Natural killer cell (primary cell): ENCODE measurements around the gene PHKB. TPM values are rescaled to one million over a fixed set of nuclear protein-coding genes. Genes with fewer than 3 reads are reported as not detected.

Experiments
- ATAC-seq, 3 donors: fragments of 150-1000 bp in 2 of 3; fragments of 200-7000 bp in 1 of 3; cut with Tn5 transposase; 1 replicate in 1 of 3; 2 replicates in 2 of 3; pipeline ENCODE4 v1.10.0; 2021; ENCODE audit warnings: mild to moderate bottlenecking in 2 of 3, moderate library complexity in 2 of 3
- DNase-seq, 2 donors: peaks; one replicate each; pipeline versions ENCODE4 v3.0.0 to v3.0.0-alpha.2; 2013 to 2021; ENCODE audit warnings: mixed read lengths in 1 of 2
- H3K27ac ChIP-seq: one replicate; pipeline ENCODE4 v1.5.1; 2013; ENCODE audit warnings: mild to moderate bottlenecking, low read length
- H3K27me3 ChIP-seq: one replicate; pipeline ENCODE4 v1.6.1; 2013; ENCODE audit warnings: low read length; ENCODE audit not compliant: control insufficient read depth, insufficient read depth
- H3K36me3 ChIP-seq: one replicate; pipeline ENCODE4 v1.6.1; 2013; ENCODE audit warnings: low read length; ENCODE audit not compliant: control insufficient read depth, insufficient read depth
- H3K4me1 ChIP-seq: one replicate; pipeline ENCODE4 v1.6.1; 2013; ENCODE audit warnings: low read length; ENCODE audit not compliant: control insufficient read depth, insufficient read depth
- H3K4me3 ChIP-seq: one replicate; pipeline ENCODE4 v1.5.1; 2013; ENCODE audit warnings: low read length
- H3K9me3 ChIP-seq: one replicate; pipeline ENCODE4 v1.6.1; 2013; ENCODE audit warnings: low read length; ENCODE audit not compliant: control insufficient read depth, insufficient read depth
- H3K27ac Mint-ChIP-seq, 2 donors: one replicate each; pipeline ENCODE4 v1.8.0; 2022; ENCODE audit warnings: mild to moderate bottlenecking in 2 of 2, mixed read lengths in 2 of 2, moderate library complexity in 1 of 2
- H3K27me3 Mint-ChIP-seq, 2 donors: one replicate each; pipeline ENCODE4 v1.8.0; 2022; ENCODE audit warnings: low read depth in 2 of 2, mixed read lengths in 2 of 2
- H3K36me3 Mint-ChIP-seq: one replicate; pipeline ENCODE4 v1.8.0; 2022; ENCODE audit warnings: mixed read lengths
- H3K4me1 Mint-ChIP-seq, 2 donors: one replicate each; pipeline ENCODE4 v1.8.0; 2022; ENCODE audit warnings: mixed read lengths in 2 of 2
- H3K4me3 Mint-ChIP-seq: one replicate; pipeline ENCODE4 v1.8.0; 2022; ENCODE audit warnings: mild to moderate bottlenecking, moderate library complexity, mixed read lengths
- H3K9me3 Mint-ChIP-seq, 2 donors: one replicate each; pipeline ENCODE4 v1.8.0; 2022; ENCODE audit warnings: mixed read lengths in 2 of 2
- WGBS: methylation state at CpG from one replicate; pipeline ENCODE4 v1.1.7; 2013; ENCODE audit warnings: missing lambda C conversion rate; ENCODE audit not compliant: insufficient coverage; 5-methylcytosine and 5-hydroxymethylcytosine counted together
- intact Hi-C: fragments of 100-400 bp; cut with micrococcal nuclease; formaldehyde crosslinking; loops from one replicate; pipeline ENCODE4 v1.14.2; 2022
- total RNA-seq, 4 donors: library from RNA; stranded (reverse); fragments of 120-200 nt in 1 of 4; gene quantifications; one replicate each; pipeline versions ENCODE4 v1.2.3 to v1.2.4, GENCODE V29; 2013 to 2022
- TF ChIP-seq, protein P1 (sequence below): fragments of 200-600 bp; IDR thresholded peaks from one replicate; pipeline ENCODE4 v1.8.0; 2022; ENCODE audit warnings: antibody characterized with exemption

Gene PHKB
- total RNA-seq, 3 donors from 2014 or later (not counting 1 experiment from before 2014, with no cell fraction given), result 54.4 to 64.0 (median 58.5) TPM

- Mint-ChIP-seq H3K27me3 (no peaks in the 10 kb centered on the region), H3K9me3 (no peaks in the 10 kb centered on the region), H3K36me3 (no peaks in the 10 kb centered on the region), H3K27ac (no peak overlapping the region), H3K4me1 (peaks cover 17 to 20% of the 10 kb centered on the region in 2 donors), H3K4me3 (no peak overlapping the region)
- intact Hi-C loops, result no loop called here
- H3K27ac ChIP-seq, result no peak overlapping the region
- TF ChIP-seq, protein P1, sequence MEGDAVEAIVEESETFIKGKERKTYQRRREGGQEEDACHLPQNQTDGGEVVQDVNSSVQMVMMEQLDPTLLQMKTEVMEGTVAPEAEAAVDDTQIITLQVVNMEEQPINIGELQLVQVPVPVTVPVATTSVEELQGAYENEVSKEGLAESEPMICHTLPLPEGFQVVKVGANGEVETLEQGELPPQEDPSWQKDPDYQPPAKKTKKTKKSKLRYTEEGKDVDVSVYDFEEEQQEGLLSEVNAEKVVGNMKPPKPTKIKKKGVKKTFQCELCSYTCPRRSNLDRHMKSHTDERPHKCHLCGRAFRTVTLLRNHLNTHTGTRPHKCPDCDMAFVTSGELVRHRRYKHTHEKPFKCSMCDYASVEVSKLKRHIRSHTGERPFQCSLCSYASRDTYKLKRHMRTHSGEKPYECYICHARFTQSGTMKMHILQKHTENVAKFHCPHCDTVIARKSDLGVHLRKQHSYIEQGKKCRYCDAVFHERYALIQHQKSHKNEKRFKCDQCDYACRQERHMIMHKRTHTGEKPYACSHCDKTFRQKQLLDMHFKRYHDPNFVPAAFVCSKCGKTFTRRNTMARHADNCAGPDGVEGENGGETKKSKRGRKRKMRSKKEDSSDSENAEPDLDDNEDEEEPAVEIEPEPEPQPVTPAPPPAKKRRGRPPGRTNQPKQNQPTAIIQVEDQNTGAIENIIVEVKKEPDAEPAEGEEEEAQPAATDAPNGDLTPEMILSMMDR, result no peak
- ATAC-seq (no peak), DNase-seq (no peak)
- no peaks in the 10 kb centered on the region for H3K9me3 ChIP-seq
- H3K27me3 ChIP-seq, result no peaks in the 10 kb centered on the region
- H3K36me3 ChIP-seq, result no peaks in the 10 kb centered on the region
- WGBS, result 100% methylated on average over 2 of the region's 3 CpGs
- H3K4me3 ChIP-seq, result no peak overlapping the region
- no peaks in the 10 kb centered on the region for H3K4me1 ChIP-seq
These were observed 12.7 kb downstream of the PHKB start for GRCh38 chr16:47473792-47474191.

GRCh38 chr16:47475786-47476185 is 14.7 kb downstream of the PHKB start:
- ATAC-seq (no peak), DNase-seq (no peak)
- Histone ChIP-seq H3K4me1 (no peaks in the 10 kb centered on the region), H3K36me3 (no peaks in the 10 kb centered on the region), H3K4me3 (no peak overlapping the region), H3K9me3 (no peaks in the 10 kb centered on the region), H3K27ac (no peak overlapping the region), H3K27me3 (no peaks in the 10 kb centered on the region)
- Mint-ChIP-seq H3K27ac (no peak overlapping the region), H3K36me3 (no peaks in the 10 kb centered on the region), H3K4me3 (no peak overlapping the region), H3K4me1 (peaks cover 19 to 28% of the 10 kb centered on the region in 2 donors), H3K27me3 (no peaks in the 10 kb centered on the region), H3K9me3 (no peaks in the 10 kb centered on the region)
- intact Hi-C loops, result no loop called here
- TF ChIP-seq, protein P1, result no peak
- 94% methylated on average over 1 of the region's 1 CpG for WGBS

- Mint-ChIP-seq H3K27me3 (no peaks in the 10 kb centered on the region), H3K4me3 (no peak overlapping the region), H3K9me3 (no peaks in the 10 kb centered on the region), H3K4me1 (peaks cover 13 to 23% of the 10 kb centered on the region in 2 donors), H3K27ac (no peak overlapping the region), H3K36me3 (no peaks in the 10 kb centered on the region)
- ATAC-seq, result no peak
- no peak for DNase-seq
- TF ChIP-seq, protein P1, result no peak
- H3K9me3 ChIP-seq, result no peaks in the 10 kb centered on the region
- no peaks in the 10 kb centered on the region for H3K36me3 ChIP-seq
- H3K27me3 ChIP-seq, result no peaks in the 10 kb centered on the region
- no peaks in the 10 kb centered on the region for H3K4me1 ChIP-seq
- intact Hi-C loops, result no loop called here
- no peak overlapping the region for H3K4me3 ChIP-seq
- no peak overlapping the region for H3K27ac ChIP-seq
These were observed 15.7 kb downstream of the PHKB start for GRCh38 chr16:47476654-47477345.

- H3K4me1 Mint-ChIP-seq, result peaks cover 13 to 27% of the 10 kb centered on the region in 2 donors
- ATAC-seq (no peak), DNase-seq (no peak)
- no peaks in the 10 kb centered on the region for H3K4me1 ChIP-seq
- H3K36me3 ChIP-seq, result no peaks in the 10 kb centered on the region
- H3K9me3 ChIP-seq, result no peaks in the 10 kb centered on the region
- H3K4me3 Mint-ChIP-seq, result no peak overlapping the region
- no peaks in the 10 kb centered on the region for H3K27me3 ChIP-seq
- H3K27me3 Mint-ChIP-seq, result no peaks in the 10 kb centered on the region
- no CpG with 5 or more reads among the region's 1 CpG for WGBS
- H3K36me3 Mint-ChIP-seq, result no peaks in the 10 kb centered on the region
- H3K27ac ChIP-seq, result no peak overlapping the region
- intact Hi-C loops, result no loop called here
- H3K9me3 Mint-ChIP-seq, result no peaks in the 10 kb centered on the region
- H3K4me3 ChIP-seq, result no peak overlapping the region
- H3K27ac Mint-ChIP-seq, result no peak overlapping the region
- TF ChIP-seq, protein P1, result no peak
These were observed 16.5 kb downstream of the PHKB start for GRCh38 chr16:47477679-47478078.
